H9 (cell line): Measurements from ENCODE around the gene SDC3. TPM values are rescaled to one million over a fixed set of nuclear protein-coding genes. Genes with fewer than 3 reads are reported as not detected.
A peak's percentile ranks its signal among the peaks of the same experiment; 100 is the strongest.

Source experiments
- DNase-seq: peaks from one replicate; pipeline ENCODE4 v3.0.0-alpha.2; 2017
- H2AFZ ChIP-seq: one replicate; pipeline ENCODE4 v1.6.1; 2013; ENCODE audit warnings: mild to moderate bottlenecking, low read length, control low read depth, moderate library complexity
- H2AK5ac ChIP-seq: 2 replicates; pipeline ENCODE4 v1.6.1; 2013; ENCODE audit warnings: low read length, control low read depth, mixed read lengths; ENCODE audit not compliant: insufficient read length
- H2BK120ac ChIP-seq: one replicate; pipeline ENCODE4 v1.6.1; 2013; ENCODE audit warnings: low read depth, mild to moderate bottlenecking, low read length, control low read depth, inconsistent platforms; ENCODE audit not compliant: poor library complexity, severe bottlenecking
- H2BK12ac ChIP-seq: 2 replicates; pipeline ENCODE4 v1.6.1; 2013; ENCODE audit warnings: low read length, control low read depth, mixed read lengths, low read depth; ENCODE audit not compliant: insufficient read length
- H2BK15ac ChIP-seq: 2 replicates; pipeline ENCODE4 v1.6.1; 2013; ENCODE audit warnings: low read depth, low read length, control low read depth
- H2BK20ac ChIP-seq: one replicate; pipeline ENCODE4 v1.6.1; 2013; ENCODE audit warnings: low read depth, mild to moderate bottlenecking, low read length, control low read depth, inconsistent platforms; ENCODE audit not compliant: poor library complexity, severe bottlenecking
- H2BK5ac ChIP-seq: 2 replicates; pipeline ENCODE4 v1.6.1; 2013; ENCODE audit warnings: low read length, control low read depth, mixed read lengths; ENCODE audit not compliant: insufficient read length
- H3K14ac ChIP-seq: 2 replicates; pipeline ENCODE4 v1.6.1; 2013; ENCODE audit warnings: low read length, control low read depth; ENCODE audit not compliant: insufficient read depth
- H3K18ac ChIP-seq: 2 replicates; pipeline ENCODE4 v1.6.1; 2013; ENCODE audit warnings: low read depth, mild to moderate bottlenecking, mixed read lengths, low read length, control low read depth; ENCODE audit not compliant: insufficient read length
- H3K23ac ChIP-seq: 2 replicates; pipeline ENCODE4 v1.6.1; 2013; ENCODE audit warnings: low read length, control low read depth, mixed read lengths, low read depth; ENCODE audit not compliant: insufficient read length
- H3K23me2 ChIP-seq: 2 replicates; pipeline ENCODE4 v1.6.1; 2013; ENCODE audit warnings: low read depth, mild to moderate bottlenecking, mixed read lengths, low read length, control low read depth; ENCODE audit not compliant: insufficient read length, poor library complexity, severe bottlenecking
- H3K27ac ChIP-seq: 2 replicates; pipeline ENCODE4 v1.5.1; 2013; ENCODE audit warnings: low read length, control low read depth, mixed read lengths, low read depth; ENCODE audit not compliant: insufficient read length
- H3K27me3 ChIP-seq: 2 replicates; pipeline ENCODE4 v1.6.1; 2013; ENCODE audit warnings: low read length, control low read depth, inconsistent platforms; ENCODE audit not compliant: insufficient read depth
- H3K4ac ChIP-seq: 2 replicates; pipeline ENCODE4 v1.6.1; 2013; ENCODE audit warnings: low read depth, mild to moderate bottlenecking, control low read depth, inconsistent platforms, low read length, moderate library complexity
- H3K4me1 ChIP-seq: 2 replicates; pipeline ENCODE4 v1.6.1; 2013; ENCODE audit warnings: low read length, control low read depth, inconsistent platforms; ENCODE audit not compliant: insufficient read depth
- H3K4me2 ChIP-seq: 2 replicates; pipeline ENCODE4 v1.6.1; 2013; ENCODE audit warnings: low read length, control low read depth, mixed read lengths; ENCODE audit not compliant: insufficient read length, insufficient read depth
- H3K56ac ChIP-seq: 2 replicates; pipeline ENCODE4 v1.6.1; 2013; ENCODE audit warnings: low read depth, mild to moderate bottlenecking, mixed read lengths, low read length, control low read depth; ENCODE audit not compliant: insufficient read length
- H3K79me1 ChIP-seq: 2 replicates; pipeline ENCODE4 v1.6.1; 2013; ENCODE audit warnings: low read depth, mild to moderate bottlenecking, moderate library complexity, low read length, control low read depth, inconsistent platforms; ENCODE audit not compliant: insufficient read depth, poor library complexity, severe bottlenecking
- H3K79me2 ChIP-seq: 2 replicates; pipeline ENCODE4 v1.6.1; 2013; ENCODE audit warnings: low read length, control low read depth, inconsistent platforms; ENCODE audit not compliant: insufficient read depth
- H3K9ac ChIP-seq: 2 replicates; pipeline ENCODE4 v1.6.1; 2013; ENCODE audit warnings: low read length, control low read depth, mixed read lengths; ENCODE audit not compliant: insufficient read length; ENCODE audit errors: extremely low read depth
- H3K9me3 ChIP-seq: one replicate; pipeline ENCODE4 v1.6.1; 2013; ENCODE audit warnings: low read depth, low read length, inconsistent platforms; ENCODE audit not compliant: control insufficient read depth
- H3T11ph ChIP-seq: one replicate; pipeline ENCODE4 v1.6.1; 2013; ENCODE audit warnings: mild to moderate bottlenecking, low read length, control low read depth, inconsistent platforms
- H4K20me1 ChIP-seq: one replicate; pipeline ENCODE4 v1.6.1; 2013; ENCODE audit not compliant: control insufficient read depth, insufficient read length, insufficient read depth
- H4K5ac ChIP-seq: 2 replicates; pipeline ENCODE4 v1.6.1; 2013; ENCODE audit warnings: low read depth, mild to moderate bottlenecking, mixed read lengths, low read length, control low read depth; ENCODE audit not compliant: insufficient read length
- H4K8ac ChIP-seq: replicated peaks from 2 replicates; pipeline ENCODE4 v1.6.1; 2013; ENCODE audit warnings: low read length, control low read depth, mixed read lengths, low read depth; ENCODE audit not compliant: insufficient read length
- H4K91ac ChIP-seq: 2 replicates; pipeline ENCODE4 v1.6.1; 2013; ENCODE audit warnings: low read depth, mild to moderate bottlenecking, moderate library complexity, mixed read lengths, low read length, control low read depth; ENCODE audit not compliant: insufficient read length
- H3K27ac Mint-ChIP-seq, 3 experiments: 2 replicates in 2 of 3; 3 replicates in 1 of 3; pipeline ENCODE4 v1.8.0; 2020 to 2021; ENCODE audit warnings: mixed read lengths in 3 of 3, mild to moderate bottlenecking in 1 of 3, moderate library complexity in 1 of 3
- H3K27me3 Mint-ChIP-seq: 2 replicates; pipeline ENCODE4 v1.8.0; 2021; ENCODE audit warnings: low read depth, mild to moderate bottlenecking, moderate library complexity, mixed read lengths
- H3K36me3 Mint-ChIP-seq, 3 experiments: 2 replicates in 2 of 3; 3 replicates in 1 of 3; pipeline ENCODE4 v1.8.0; 2020 to 2021; ENCODE audit warnings: low read depth in 3 of 3, mixed read lengths in 3 of 3; ENCODE audit not compliant: insufficient read depth in 1 of 3
- H3K4me1 Mint-ChIP-seq, 2 experiments: 2 replicates each; pipeline ENCODE4 v1.8.0; 2020; ENCODE audit warnings: mixed read lengths in 2 of 2
- H3K4me3 Mint-ChIP-seq, 2 experiments: 2 replicates in 1 of 2; 3 replicates in 1 of 2; pipeline ENCODE4 v1.8.0; 2020 to 2021; ENCODE audit warnings: mild to moderate bottlenecking in 2 of 2, mixed read lengths in 2 of 2, moderate library complexity in 1 of 2
- H3K9me3 Mint-ChIP-seq, 2 experiments: 2 replicates in 1 of 2; 3 replicates in 1 of 2; pipeline ENCODE4 v1.8.0; 2020; ENCODE audit warnings: mild to moderate bottlenecking in 2 of 2, mixed read lengths in 2 of 2, moderate library complexity in 1 of 2
- WGBS: extraction: QIAGEN DNeasy Blood & Tissue Kit; methylation state at CpG from one replicate; pipeline ENCODE4 v1.1.7; 2013; ENCODE audit warnings: missing lambda C conversion rate, low lambda C conversion rate, mixed read lengths; ENCODE audit not compliant: insufficient read length; ENCODE audit errors: extremely low coverage; 5-methylcytosine and 5-hydroxymethylcytosine counted together
- total RNA-seq: library from RNA; stranded (reverse); gene quantifications from 2 replicates; pipeline ENCODE4 v1.2.1, GENCODE V29; 2021
- TF ChIP-seq, protein P1 (sequence below): fragments of 200-600 bp; sonication (generic); conservative IDR thresholded peaks from 3 replicates; pipeline ENCODE4 v1.8.0; 2021; ENCODE audit warnings: antibody characterized with exemption, mild to moderate bottlenecking

Gene SDC3
- total RNA-seq, 1 experiment from 2014 or later = 25.9 TPM

GRCh38 chr1:30934613-30935012 lies 26.1 kb upstream of the SDC3 start:
- H2AFZ ChIP-seq = no peak overlapping the region
- H3K9ac ChIP-seq = no peak overlapping the region
- H2BK120ac ChIP-seq = no peak overlapping the region
- H3K4me1 Mint-ChIP-seq = peaks cover under 1 to 6% of the 10 kb centered on the region in 2 experiments
- H3K4me1 ChIP-seq = no peaks in the 10 kb centered on the region
- H2BK5ac ChIP-seq = no peak overlapping the region
- H3K9me3 ChIP-seq = no peaks in the 10 kb centered on the region
- H3K79me2 ChIP-seq = no peaks in the 10 kb centered on the region
- no peak overlapping the region for H3K14ac ChIP-seq
- H3K9me3 Mint-ChIP-seq = no peaks in the 10 kb centered on the region
- H3K27ac ChIP-seq = no peak overlapping the region
- no peak overlapping the region for H3K56ac ChIP-seq
- H3K27ac Mint-ChIP-seq = peak overlapping the region in 2 of 3 experiments; percentile 50 to 78; a peak in 4 of 7 replicates
- no CpG with 5 or more reads among the region's 3 CpGs for WGBS
- TF ChIP-seq, protein P1, sequence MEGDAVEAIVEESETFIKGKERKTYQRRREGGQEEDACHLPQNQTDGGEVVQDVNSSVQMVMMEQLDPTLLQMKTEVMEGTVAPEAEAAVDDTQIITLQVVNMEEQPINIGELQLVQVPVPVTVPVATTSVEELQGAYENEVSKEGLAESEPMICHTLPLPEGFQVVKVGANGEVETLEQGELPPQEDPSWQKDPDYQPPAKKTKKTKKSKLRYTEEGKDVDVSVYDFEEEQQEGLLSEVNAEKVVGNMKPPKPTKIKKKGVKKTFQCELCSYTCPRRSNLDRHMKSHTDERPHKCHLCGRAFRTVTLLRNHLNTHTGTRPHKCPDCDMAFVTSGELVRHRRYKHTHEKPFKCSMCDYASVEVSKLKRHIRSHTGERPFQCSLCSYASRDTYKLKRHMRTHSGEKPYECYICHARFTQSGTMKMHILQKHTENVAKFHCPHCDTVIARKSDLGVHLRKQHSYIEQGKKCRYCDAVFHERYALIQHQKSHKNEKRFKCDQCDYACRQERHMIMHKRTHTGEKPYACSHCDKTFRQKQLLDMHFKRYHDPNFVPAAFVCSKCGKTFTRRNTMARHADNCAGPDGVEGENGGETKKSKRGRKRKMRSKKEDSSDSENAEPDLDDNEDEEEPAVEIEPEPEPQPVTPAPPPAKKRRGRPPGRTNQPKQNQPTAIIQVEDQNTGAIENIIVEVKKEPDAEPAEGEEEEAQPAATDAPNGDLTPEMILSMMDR = no peak
- peaks cover 31 to 63% (median 62%) of the 10 kb centered on the region in 3 experiments; a peak in 6 of 7 replicates for H3K36me3 Mint-ChIP-seq
- H2BK12ac ChIP-seq = no peak overlapping the region
- H3T11ph ChIP-seq = no peak overlapping the region
- H4K20me1 ChIP-seq = no peaks in the 10 kb centered on the region
- H4K91ac ChIP-seq = no peak overlapping the region
- H2AK5ac ChIP-seq = no peak overlapping the region
- no peaks in the 10 kb centered on the region for H3K79me1 ChIP-seq
- no peak overlapping the region for H2BK20ac ChIP-seq
- H3K23ac ChIP-seq = no peak overlapping the region
- H3K27me3 Mint-ChIP-seq = no peaks in the 10 kb centered on the region
- DNase-seq = no peak
- H4K5ac ChIP-seq = no peak overlapping the region
- H3K18ac ChIP-seq = no peak overlapping the region
- H3K4me3 Mint-ChIP-seq = no peak overlapping the region
- no peak overlapping the region for H3K4me2 ChIP-seq
- H3K4ac ChIP-seq = no peak overlapping the region
- no peak overlapping the region for H2BK15ac ChIP-seq
- H3K23me2 ChIP-seq = no peaks in the 10 kb centered on the region
- H4K8ac ChIP-seq = no peak overlapping the region
- H3K27me3 ChIP-seq = no peaks in the 10 kb centered on the region
